Measurements from ENCODE around the gene GPR26.

DNA sequence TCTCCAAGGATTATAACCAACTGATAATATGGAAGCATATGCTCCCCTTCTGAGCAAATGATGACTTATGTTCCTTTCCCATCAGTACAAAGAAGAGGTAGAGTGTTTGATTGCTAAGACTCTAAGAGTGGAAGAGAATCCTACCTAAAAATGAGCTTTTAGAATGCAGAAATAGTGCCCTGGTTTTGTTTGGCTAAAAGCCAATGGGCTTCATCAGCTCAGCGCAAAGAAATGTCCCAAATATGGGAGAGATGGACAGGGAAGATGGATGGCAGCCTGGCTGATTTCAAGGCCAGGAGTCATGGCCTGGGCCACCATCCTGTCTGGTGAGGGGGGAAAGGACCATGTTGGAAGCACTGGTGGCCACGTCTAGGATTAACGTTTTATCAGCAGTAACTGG lies 60.2 kb downstream of the GPR26 start:
- TF ChIP-seq POLR2A (IDR thresholded peaks at IDR 0.05) (no peak), CTCF (IDR thresholded peaks at IDR 0.05) (no peak)
